Breast epithelium (tissue), 3 donors: ENCODE results near the gene AKR1C4.

Source experiments
- POLR2A ChIP-seq: fragments of 450-650 bp; IDR thresholded peaks from one replicate; pipeline ENCODE4 v1.6.1; 2016; ENCODE audit warnings: antibody characterized with exemption, mild to moderate bottlenecking, moderate library complexity
- TF ChIP-seq, protein P1 (sequence below), 3 donors: fragments of 450-650 bp; IDR thresholded peaks; one replicate each; pipeline ENCODE4 v1.5.1; 2016 to 2017; ENCODE audit warnings: antibody characterized with exemption in 3 of 3, mild to moderate bottlenecking in 3 of 3, moderate library complexity in 3 of 3

DNA sequence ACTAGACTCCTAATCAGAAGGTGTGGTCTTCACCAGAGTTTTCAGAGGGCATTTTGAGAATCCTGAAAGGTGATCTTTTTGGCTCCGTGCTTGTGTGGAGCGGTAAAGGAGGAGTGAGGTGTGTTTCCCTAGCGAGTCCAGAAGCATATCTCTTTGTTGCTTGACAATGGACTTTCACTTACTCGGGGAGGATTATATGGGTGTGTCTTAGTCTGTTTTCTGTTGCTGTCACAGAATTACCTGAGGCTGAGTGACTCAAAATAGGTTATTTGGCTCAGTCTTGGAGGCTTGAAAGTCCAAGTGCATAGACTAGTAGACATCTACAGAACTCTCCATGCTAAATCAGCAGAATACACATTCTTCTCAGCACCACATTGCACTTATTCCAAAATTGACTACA lies 57.9 kb downstream of the AKR1C4 start:
- TF ChIP-seq POLR2A, result no peak
- TF ChIP-seq, protein P1, sequence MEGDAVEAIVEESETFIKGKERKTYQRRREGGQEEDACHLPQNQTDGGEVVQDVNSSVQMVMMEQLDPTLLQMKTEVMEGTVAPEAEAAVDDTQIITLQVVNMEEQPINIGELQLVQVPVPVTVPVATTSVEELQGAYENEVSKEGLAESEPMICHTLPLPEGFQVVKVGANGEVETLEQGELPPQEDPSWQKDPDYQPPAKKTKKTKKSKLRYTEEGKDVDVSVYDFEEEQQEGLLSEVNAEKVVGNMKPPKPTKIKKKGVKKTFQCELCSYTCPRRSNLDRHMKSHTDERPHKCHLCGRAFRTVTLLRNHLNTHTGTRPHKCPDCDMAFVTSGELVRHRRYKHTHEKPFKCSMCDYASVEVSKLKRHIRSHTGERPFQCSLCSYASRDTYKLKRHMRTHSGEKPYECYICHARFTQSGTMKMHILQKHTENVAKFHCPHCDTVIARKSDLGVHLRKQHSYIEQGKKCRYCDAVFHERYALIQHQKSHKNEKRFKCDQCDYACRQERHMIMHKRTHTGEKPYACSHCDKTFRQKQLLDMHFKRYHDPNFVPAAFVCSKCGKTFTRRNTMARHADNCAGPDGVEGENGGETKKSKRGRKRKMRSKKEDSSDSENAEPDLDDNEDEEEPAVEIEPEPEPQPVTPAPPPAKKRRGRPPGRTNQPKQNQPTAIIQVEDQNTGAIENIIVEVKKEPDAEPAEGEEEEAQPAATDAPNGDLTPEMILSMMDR (IDR thresholded peaks at IDR 0.05), result no peak
